ENCODE measurements around the gene CSGALNACT2. TPM values are rescaled to one million over a fixed set of nuclear protein-coding genes. Genes with fewer than 3 reads are reported as not detected.

Gene CSGALNACT2
- total RNA-seq, 1 experiment from 2014 or later, result 8.9 TPM

GRCh38 chr10:43227911-43228782, 89.9 kb downstream of the CSGALNACT2 start:
- no peak overlapping the region for H4K91ac ChIP-seq (ENCODE audit: insufficient read length, low read depth, low read length)
- H2BK12ac ChIP-seq (ENCODE audit: insufficient read length, low read depth, low read length), result no peak overlapping the region
- peaks cover 19% of the 10 kb centered on the region; the same call in 1 of the 2 replicates for H3K27me3 ChIP-seq (ENCODE audit: insufficient read depth, low read length)
- H2AK5ac ChIP-seq (ENCODE audit: insufficient read length, low read length), result no peak overlapping the region
- no peaks in the 10 kb centered on the region for H3K79me2 ChIP-seq (ENCODE audit: insufficient read depth, low read length)
- H3K9ac ChIP-seq (ENCODE audit: extremely low read depth, insufficient read length, low read length), result no peak overlapping the region
- no peak overlapping the region for H3K56ac ChIP-seq (ENCODE audit: insufficient read length, low read depth, low read length)
- H3K9me3 Mint-ChIP-seq, result no peaks in the 10 kb centered on the region; a peak in 1 of 5 replicates
- H3K14ac ChIP-seq (ENCODE audit: insufficient read depth, low read length), result no peak overlapping the region
- H3K4ac ChIP-seq (ENCODE audit: low read depth, low read length), result no peak overlapping the region
- no peak overlapping the region for H4K8ac ChIP-seq (replicated peaks; ENCODE audit: insufficient read length, low read depth, low read length)
- no peaks in the 10 kb centered on the region for H4K20me1 ChIP-seq (ENCODE audit: control insufficient read depth, insufficient read depth, insufficient read length)
- no peak overlapping the region for H4K5ac ChIP-seq (ENCODE audit: insufficient read length, low read depth, low read length)
- H3K4me1 ChIP-seq (ENCODE audit: insufficient read depth, low read length), result no peaks in the 10 kb centered on the region; the same call in 1 of the 2 replicates
- no peak overlapping the region for H2AFZ ChIP-seq (ENCODE audit: low read length)
- no peaks in the 10 kb centered on the region for H3K36me3 Mint-ChIP-seq (ENCODE audit: insufficient read depth in 1 of 3, low read depth in 3 of 3)
- no peak overlapping the region for H3K27ac ChIP-seq (ENCODE audit: insufficient read length, low read depth, low read length)
- H3K9me3 ChIP-seq (ENCODE audit: control insufficient read depth, low read depth, low read length), result no peaks in the 10 kb centered on the region
- H3K4me1 Mint-ChIP-seq, result peaks cover 13 to 18% of the 10 kb centered on the region in 2 experiments
- no CpG with 5 or more reads among the region's 14 CpGs for whole genome bisulfite sequencing (ENCODE audit: extremely low coverage, insufficient read length, low lambda C conversion rate)
- DNase-seq, result peak; percentile 30
- H3K27me3 Mint-ChIP-seq (ENCODE audit: low read depth), result peaks cover 71% of the 10 kb centered on the region
- H2BK5ac ChIP-seq (ENCODE audit: insufficient read length, low read length), result no peak overlapping the region
- no peak overlapping the region for H3T11ph ChIP-seq (ENCODE audit: low read length)
- TF ChIP-seq, protein P1, sequence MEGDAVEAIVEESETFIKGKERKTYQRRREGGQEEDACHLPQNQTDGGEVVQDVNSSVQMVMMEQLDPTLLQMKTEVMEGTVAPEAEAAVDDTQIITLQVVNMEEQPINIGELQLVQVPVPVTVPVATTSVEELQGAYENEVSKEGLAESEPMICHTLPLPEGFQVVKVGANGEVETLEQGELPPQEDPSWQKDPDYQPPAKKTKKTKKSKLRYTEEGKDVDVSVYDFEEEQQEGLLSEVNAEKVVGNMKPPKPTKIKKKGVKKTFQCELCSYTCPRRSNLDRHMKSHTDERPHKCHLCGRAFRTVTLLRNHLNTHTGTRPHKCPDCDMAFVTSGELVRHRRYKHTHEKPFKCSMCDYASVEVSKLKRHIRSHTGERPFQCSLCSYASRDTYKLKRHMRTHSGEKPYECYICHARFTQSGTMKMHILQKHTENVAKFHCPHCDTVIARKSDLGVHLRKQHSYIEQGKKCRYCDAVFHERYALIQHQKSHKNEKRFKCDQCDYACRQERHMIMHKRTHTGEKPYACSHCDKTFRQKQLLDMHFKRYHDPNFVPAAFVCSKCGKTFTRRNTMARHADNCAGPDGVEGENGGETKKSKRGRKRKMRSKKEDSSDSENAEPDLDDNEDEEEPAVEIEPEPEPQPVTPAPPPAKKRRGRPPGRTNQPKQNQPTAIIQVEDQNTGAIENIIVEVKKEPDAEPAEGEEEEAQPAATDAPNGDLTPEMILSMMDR (conservative IDR thresholded peaks at IDR 0.05), result no peak
- no peak overlapping the region for H3K23ac ChIP-seq (ENCODE audit: insufficient read length, low read depth, low read length)
- H3K4me3 Mint-ChIP-seq, result peak overlapping the region; percentile 64 to 80; a peak in 4 of 5 replicates
- H2BK120ac ChIP-seq (ENCODE audit: low read depth, low read length, poor library complexity, severe bottlenecking), result no peak overlapping the region
- no peak overlapping the region for H2BK20ac ChIP-seq (ENCODE audit: low read depth, low read length, poor library complexity, severe bottlenecking)
- no peak overlapping the region for H2BK15ac ChIP-seq (ENCODE audit: low read depth, low read length)
- H3K18ac ChIP-seq (ENCODE audit: insufficient read length, low read depth, low read length), result no peak overlapping the region
- peak overlapping the region; percentile 15 for H3K4me2 ChIP-seq (ENCODE audit: insufficient read depth, insufficient read length, low read length)
- no peaks in the 10 kb centered on the region for H3K79me1 ChIP-seq (ENCODE audit: insufficient read depth, low read depth, low read length, poor library complexity, severe bottlenecking)
- peak overlapping the region in 1 of 3 experiments; percentile 12; a peak in 1 of 7 replicates for H3K27ac Mint-ChIP-seq
- peaks cover 8% of the 10 kb centered on the region for H3K23me2 ChIP-seq (ENCODE audit: insufficient read length, low read depth, low read length, poor library complexity, severe bottlenecking)
